HG02943 (cell line): ENCODE measurements around the gene CFAP300.

Source experiments
- ATAC-seq: cut with Tn5 transposase; IDR thresholded peaks from one replicate; pipeline ENCODE4 v1.9.1; 2021; ENCODE audit warnings: mild to moderate bottlenecking, low read depth, moderate library complexity; ENCODE audit not compliant: unreplicated experiment

The CFAP300 gene

GRCh38 chr11:102119997-102120396 lies 72.8 kb downstream of the CFAP300 start:
- no peak for ATAC-seq

- ATAC-seq = no peak
These were observed 73.3 kb downstream of the CFAP300 start for GRCh38 chr11:102120437-102120973.

- ATAC-seq = no peak
These were observed 74.1 kb downstream of the CFAP300 start for GRCh38 chr11:102121329-102121728.
